GM18868 (cell line): ENCODE measurements around the gene CEBPA.

Source experiments
- ATAC-seq: cut with Tn5 transposase; IDR thresholded peaks from one replicate; pipeline ENCODE4 v1.9.1; 2021; ENCODE audit warnings: mild to moderate bottlenecking, moderate library complexity; ENCODE audit not compliant: unreplicated experiment

Gene CEBPA

DNA sequence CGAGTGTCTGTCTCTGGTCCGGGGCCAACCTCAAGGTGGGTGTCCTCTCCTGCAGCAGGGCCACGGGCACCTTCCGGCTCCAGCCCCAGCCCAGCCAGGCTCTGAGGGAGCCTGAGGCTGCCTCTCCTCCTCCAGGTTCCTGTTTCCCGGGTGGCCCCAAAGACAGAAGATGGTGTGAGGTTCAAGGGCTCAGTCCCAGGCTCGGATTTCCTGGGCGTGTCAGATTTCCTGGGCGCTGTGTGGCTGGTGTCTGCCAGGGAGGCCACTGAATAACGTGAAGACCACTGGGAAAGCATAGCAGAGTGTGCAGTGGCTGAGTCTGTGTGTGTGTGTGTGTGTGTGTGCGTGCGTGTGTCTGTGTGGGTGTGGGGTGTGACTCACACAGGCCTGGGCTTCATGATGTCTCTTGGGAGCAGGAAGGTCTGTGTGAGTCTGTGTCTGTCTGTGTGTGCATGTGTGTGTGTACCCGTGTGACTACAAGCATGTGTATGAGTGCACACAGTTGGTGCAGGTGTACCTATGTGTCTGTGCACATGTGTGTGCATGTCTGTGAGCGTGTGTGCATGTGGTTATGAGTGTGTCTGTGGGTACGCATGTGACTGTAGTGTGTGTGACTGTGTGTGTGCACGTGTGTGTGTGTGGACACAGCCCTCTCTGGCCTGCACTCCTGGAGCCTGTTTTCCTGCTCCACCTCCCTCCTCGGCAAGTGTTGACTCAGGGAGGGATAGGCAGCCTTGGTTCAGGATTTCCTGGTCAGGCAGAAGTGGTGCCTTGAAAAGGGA is 28.3 kb downstream of the CEBPA start:
- no peak for ATAC-seq

DNA sequence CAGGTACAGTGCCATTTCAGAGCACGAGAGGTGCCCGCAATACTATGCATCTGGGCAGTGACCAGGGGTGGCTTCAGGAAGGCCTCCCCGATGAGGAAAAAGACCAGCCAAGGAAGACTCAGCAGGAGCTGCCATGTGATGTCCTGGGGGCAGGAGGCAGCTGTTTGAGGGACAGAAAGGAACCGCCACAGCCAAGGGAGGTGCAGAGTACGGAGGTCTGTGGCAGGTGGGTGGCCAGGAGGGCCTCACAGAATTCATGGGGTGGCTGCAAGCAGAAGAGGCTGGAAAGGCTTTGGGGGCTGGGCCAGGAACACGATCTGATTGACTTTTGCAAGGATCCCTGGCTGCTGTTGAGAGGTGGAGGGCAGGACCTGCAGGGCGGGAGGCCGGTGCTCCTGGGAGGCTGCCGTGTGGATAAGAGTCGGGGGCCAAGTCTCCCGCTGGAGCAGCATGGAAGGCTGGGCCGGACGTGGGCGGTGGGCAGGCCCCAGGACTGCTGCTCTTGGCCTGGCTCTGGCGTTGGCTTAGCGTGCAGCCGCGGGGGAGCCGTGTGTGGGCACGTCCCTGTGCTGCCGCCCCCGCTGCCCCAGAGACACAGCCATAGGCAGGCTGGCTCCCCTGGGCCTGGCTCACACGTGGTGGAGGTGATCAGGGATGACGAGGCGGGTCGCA is 29.1 kb downstream of the CEBPA start:
- no peak for ATAC-seq

DNA sequence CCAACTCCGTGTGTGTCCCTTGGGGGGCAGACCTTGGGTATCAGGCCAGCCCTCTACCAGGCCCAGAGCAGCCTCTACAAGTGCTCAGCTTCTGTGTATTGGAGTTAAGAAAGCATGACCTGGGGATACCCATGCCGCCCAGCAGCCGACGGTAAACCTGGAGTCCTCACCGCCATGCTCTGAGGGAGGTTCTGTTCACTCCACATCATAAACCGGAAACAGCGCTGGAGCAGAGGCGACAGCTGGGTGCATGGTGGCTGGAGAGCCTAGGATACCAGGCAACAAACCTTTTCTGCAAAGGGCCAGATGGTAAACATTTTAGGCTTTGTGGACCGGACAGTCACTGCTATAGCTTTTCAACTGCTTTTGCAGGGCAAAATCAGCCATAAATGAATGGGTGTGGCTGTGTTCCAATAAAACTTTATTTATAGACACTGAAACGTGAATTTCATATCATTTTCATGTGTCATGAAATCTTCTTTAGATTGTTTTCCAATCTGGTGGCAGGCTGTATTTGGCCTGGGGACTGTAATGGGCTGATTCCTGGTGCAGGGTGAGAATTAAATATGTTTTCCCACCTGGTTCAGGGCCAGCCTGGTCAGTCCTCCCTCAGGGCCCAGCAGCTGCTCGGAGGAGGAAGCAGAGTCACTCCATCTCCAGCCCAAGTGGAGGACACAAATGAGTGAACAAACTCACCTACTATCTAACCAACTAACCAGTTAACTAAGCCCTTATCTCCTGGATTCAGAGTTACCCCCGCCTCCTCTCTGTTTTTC is 30.9 kb downstream of the CEBPA start:
- ATAC-seq, result no peak

DNA sequence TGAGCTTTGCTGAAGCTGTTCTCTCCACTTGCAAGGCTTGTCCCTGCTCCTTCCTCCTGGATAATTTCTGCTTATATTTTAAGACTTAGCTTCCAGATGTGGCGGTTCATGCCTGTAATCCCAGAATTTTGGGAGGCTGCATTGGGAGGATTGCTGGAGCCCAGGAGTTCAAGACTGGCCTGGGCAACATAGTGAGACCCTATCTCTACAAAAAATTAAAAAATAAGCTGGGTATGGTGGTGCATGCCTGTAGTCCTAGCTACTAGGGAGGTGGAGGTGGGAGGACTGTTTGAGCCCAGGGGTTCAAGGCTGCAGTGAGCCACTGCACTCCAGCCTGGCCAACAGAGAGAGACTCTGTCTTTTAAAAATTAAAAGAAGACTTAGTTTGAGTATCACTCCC is 31.6 kb downstream of the CEBPA start:
- ATAC-seq, result no peak

DNA sequence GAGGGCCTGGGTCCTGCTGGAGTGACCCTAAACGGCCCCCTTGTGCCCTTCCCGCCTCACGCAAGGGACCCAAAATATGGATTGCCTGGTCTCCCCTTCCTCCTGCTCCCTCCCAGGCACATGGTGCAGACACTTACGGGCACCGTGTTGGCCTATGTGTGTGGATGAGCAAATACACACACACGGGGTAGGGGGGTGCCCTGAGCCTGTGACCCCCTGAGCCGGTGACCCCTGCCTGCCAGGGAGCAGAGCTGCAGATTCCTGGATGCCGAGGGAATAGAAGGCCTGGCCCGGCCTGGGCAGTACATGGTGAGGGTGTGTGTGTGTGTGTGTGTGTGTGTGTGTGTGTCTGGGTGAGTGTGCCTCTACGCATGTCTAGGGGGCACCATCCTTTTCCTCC is 33.3 kb downstream of the CEBPA start:
- ATAC-seq, result no peak

DNA sequence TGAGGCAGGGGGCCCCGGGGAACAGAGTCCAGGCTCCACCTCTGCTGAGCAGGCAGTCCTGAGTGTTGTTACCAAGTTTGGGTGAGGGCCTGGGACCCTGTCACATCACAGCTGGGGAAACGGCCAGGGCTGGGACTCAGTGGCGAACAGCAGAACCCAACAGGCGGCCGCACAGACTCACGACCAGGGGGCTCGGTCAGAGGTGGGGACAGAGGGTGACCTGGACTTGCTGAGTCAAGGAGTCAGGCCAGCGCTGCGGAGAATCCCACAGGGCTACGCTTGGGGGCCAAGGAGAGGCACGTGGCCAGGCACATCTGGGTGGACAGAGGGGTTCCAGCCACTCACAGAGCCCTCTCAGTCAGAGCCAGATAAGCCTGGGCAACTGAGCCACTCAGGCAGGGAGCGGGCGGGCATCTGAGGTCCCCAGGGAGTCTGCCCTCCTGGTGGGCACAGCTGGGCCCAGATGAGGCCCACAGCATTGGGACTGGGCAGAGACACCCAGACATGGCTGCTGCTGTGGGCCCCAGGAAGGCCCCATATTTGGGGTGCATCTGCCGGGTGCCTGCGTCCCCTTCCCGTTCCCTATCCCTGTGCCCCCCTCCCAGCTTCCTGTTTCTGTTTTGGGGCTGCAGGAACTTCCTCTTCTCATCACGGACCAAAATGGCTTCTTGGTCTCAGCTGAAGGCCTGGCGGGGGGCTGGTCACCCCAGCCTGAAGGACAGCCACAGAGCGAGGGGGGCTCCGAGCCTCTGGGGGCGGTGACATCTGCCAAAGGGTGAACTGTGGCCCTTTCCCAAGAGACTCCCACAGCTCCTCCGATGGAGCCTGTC is 34.0 kb downstream of the CEBPA start:
- ATAC-seq, result no peak

DNA sequence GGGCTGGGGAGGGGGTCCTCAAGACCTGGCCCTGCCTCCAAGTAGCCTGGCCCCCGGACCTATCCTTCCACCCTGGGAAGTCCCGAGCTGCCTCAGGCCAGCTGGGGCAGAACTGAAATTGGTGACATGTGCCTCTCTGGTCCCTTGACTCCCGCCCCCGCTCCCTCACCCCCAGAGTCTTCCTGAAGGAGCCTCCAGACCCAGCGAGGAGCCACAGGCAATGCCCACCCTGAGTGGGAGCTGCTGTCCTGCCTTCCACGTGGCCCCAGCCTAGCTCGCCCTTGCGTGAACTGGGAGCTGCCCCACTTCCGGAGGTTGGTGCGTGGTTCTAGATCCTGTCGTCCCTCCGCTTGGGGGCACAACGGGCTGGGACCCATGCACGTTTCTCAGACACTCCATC is 34.6 kb downstream of the CEBPA start:
- no peak for ATAC-seq

DNA sequence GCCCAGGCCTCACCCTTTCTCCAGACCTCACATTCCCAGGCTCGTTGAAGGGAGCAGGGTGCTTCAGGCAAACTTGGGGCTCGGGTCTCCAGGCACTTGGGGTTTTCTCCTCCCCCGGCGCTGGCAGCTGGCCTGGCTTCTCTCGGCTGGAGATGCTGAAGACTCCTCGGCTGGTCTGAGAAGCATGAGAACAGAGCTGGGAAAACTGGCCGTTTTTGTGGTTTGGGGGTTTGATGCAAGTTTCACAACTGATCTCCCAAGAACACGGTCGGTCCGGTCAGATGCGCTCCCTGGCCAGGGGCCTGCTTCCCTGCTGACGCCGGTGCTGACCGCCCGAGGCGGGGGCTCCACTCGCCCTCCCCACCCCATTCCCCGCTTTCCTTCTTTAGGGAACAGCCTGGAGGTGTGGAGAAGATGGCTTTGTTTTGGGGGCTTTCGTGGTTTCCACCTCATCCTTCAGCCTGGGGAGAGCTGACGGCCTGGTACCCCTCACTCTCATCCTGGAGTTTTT is 35.3 kb downstream of the CEBPA start:
- ATAC-seq, result no peak

DNA sequence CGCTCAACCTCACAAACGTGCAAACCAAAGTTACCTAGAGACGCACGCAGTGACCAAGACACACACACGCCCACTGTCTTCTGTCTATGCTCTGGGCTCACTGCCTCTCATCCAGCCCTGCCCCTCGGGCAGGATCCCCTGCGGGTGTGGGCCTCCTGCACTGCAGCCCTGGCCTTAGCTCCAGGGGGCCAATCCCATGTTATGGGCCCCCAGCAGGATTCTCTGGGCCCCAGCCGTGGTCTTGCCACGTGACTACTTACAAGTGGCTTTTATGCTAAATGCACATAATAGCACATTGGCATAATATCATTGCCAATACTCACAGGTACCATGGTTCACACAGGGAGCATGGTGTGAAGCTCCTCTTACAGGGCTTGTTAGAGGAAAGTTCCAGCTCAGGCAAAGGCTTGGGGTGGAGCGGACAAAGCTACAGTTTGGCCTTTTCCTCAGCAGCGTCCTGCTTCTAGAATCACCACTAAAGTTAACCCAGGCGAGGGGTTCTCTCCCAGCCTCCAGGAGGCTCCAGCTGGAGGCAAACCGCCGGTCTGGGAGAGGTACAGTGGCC is 37.4 kb downstream of the CEBPA start:
- no peak for ATAC-seq

DNA sequence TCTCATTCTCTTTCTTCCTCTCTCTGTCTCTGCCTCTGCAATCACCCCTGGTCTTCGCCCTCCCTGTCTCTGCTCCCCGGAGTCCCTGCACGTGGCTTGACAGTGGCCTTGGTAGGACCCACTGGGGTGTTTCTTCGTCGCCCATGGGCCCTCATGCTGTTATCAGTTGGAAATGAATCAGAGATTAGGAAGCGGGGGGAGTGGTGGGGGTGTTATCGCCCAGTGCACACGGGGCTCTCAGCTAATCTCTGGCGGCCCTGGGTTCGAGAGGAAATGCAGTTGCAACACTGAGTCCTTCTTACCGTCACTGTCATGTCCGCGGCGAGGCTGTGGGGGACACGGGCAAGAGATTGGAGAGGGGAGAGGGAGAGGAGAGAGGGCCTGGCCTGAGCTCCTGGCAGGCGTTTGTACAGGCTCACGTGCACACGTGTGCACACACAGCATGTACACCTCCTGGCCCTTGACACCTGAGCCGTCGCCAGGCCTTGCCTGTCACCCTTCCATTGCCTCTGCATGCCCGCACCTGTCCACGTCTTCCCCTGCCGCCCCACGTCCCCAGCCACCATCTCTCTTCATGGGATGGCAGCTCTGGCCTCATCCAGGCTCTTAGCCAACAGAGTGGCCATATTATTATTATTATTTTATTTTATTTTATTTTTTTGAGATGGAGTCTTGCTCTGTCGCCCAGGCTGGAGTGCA is 38.9 kb downstream of the CEBPA start:
- ATAC-seq, result no peak

DNA sequence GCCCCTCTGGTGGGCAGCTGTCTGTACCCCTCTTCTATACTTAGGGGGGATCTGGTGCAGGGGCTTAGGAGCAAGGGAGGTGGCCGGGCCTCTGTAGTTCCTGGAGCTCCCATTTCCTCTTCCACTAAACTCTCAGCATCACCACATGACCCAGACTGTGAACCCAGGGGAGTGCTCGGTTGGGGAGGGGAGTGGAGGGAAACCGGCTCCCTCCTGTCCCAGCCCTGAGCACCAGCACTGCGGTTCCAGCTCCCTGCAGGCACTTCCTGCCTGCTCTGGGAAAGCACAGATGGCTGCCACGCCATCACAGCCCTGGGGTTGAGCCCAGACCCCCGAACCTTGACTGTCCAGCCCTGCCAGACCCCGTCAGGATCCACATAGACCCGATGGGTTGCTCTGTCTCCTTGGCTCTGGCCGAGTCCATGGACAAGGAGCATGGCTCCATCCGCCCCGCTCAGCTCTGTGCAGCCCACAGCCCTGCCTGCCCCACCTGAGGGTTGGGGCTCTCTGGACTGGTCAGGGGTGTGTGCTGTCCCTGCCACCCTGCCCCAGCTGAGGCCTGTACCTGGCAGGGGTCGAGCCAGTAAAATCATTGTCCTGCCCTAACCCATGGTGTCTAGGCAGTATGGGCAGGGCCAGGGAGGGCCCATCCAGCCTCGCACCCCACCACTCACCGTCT is 40.7 kb downstream of the CEBPA start:
- no peak for ATAC-seq

DNA sequence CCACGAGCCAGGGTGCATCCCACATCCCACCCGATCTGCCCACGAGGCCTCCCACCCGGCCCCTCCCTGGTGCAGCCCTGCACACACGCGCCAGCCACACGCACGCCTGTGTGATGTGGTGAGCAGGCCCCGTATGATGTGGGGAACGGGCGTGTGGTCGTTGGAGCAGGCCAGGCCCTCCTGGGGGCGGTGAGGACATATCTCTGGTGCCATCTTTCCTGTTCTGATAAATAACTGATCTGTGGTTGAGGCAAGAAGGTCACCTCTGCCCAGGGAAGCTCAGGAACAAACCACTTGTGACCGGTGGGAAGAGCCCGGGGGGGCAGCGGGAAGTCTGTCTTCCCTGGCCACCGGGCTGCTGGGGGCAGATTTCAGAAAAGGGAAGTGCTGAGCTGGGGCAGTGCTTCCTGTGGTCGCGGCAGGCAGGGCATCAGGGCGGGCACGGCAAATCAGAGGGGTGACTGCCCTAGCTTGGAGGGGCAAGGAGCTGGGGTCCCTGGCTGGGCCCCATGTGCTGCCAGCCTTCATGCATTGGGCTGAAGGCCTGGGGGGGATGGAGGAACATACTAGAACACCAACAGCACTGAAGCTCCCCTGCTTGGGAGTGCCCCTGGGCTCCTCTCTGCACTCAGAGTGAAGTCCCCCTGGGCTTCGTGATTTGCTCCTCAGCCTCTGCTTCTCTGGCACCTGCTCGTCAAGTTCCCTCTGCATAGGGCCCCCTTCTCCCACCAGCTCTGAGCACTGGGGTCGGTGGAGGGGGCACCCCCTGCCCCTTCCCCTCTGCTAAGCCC is 41.5 kb downstream of the CEBPA start:
- no peak for ATAC-seq

DNA sequence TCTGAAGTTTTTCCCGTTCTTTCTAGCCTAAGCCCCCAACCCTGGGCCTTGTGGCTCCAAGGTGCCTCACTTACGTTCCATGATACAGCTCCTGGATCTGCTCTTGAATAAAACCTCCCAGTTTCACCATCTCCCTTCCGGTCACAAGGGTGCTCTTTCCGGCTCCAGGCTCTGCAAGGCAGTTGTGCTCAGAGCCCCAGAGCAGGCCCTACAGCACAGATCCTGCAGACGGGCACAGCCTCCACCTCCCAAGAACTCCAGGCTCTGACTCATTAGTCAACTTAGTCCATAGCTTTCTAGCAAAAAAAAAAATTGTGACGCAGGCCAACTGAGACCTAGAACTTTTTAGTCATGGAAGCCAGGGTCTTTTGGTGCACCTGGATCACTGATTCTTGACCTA is 42.8 kb downstream of the CEBPA start:
- no peak for ATAC-seq

DNA sequence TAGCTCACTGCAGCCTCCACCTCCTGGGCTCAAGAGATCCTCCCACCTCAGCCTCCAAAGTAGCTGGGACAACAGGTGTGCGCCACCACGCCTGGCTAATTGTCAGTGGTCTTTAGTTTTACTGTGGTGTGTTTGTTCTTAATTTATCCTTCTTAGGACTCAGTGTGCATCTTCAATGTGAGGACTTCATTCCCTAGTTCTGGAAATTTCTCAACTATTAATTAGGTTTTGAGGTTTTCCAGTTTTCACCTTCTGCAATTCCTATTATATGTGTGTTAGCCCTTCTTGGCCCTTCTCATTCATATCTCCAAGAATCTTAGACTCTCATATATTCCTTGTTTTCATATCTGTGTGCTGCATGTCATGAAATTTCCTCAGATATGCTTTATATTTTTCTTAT is 44.5 kb downstream of the CEBPA start:
- no peak for ATAC-seq

DNA sequence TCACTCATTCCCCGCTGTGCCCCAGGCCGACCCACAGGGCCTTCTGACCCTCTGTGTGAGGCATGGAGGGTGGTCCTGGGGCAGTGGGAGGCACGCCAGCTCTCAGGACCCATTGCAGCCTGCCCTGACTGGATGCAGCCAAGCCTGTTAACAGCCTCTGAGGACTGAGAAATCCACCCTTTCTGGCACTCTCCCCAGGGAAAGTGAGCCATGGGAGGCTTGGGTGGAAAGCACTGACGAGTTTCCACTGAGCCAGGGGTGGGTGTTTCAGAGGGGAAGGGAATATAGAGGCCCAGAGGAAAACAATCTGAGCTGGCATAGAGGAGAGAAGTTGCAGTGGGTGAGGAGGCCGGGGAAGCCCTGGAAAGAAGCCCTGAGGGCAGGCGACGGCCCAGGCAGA is 46.1 kb downstream of the CEBPA start:
- no peak for ATAC-seq

DNA sequence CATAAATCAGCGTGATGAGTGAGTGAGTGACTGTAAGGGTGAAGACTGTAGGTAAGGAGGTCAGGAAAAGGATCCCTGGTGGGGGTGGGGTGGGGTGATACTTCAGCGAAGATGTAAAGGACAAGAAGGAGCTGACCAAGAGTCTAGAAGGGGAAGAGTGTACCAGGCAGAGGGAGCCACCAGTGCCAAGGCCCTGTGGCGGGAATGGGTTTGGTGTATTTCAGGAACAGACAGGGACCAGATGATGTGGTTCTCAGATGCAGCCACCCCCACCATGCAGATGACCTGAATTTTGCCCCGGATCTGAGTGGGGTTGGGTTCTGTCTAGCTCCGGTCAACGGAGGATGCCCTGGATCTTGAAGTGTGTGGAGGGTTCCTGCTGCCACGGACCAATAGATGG is 46.6 kb downstream of the CEBPA start:
- ATAC-seq, result no peak

DNA sequence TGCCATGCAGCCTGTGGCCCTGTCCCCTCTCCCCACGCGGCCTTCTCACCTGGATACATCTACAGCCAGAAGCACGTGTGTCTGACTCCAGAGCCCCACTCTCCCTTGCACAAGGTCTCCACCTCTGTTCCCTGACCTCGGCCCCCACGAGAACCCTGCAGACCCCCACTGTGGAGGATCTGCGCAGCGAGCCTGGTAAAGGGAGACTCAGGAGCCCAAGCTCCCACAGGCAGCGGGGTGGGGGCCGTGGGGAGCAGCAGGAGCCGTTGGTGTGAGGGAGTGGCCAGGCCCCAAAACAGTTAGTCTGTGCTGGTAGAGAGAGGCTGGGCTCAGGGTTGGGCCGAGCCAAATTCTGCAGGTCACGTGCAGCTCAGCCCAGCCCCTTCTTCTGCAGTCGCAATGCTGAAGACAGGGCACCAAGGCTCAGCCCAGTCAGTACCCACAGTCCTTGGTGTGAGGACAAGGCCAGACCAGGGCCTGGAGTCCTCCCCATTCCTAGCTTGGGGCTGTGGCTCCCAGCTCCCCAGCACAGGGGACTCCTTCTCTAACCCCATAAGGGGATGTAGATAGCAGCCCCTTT is 48.0 kb downstream of the CEBPA start:
- no peak for ATAC-seq

DNA sequence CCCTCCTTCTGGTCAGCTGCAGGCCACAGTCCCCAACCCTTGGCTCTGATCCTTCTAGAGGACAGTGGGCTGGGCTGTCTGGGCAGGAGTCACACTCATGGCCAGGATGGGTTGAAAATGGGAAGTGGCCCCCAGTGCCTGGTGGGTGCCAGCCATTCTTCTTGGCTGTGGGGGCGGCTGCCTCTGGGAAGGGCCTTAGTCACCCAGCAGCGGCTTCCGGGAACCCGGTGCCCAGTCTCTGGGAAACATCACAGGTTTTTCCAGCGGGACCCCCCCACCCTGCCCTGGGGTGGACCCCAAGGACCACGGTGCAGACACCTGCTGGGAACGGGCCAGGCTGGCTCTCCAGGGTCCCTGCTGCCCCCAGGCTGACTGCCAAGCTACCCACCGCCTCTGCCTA is 49.4 kb downstream of the CEBPA start:
- ATAC-seq, result no peak
